ENCODE measurements around the gene NDUFS4.

Gene NDUFS4

GRCh38 chr5:53568871-53569270, 8.4 kb downstream of the NDUFS4 start:
- no peak overlapping the region for H3K4me3 ChIP-seq (replicated peaks; ENCODE audit: low read depth, low read length)
- TF ChIP-seq, protein P1, sequence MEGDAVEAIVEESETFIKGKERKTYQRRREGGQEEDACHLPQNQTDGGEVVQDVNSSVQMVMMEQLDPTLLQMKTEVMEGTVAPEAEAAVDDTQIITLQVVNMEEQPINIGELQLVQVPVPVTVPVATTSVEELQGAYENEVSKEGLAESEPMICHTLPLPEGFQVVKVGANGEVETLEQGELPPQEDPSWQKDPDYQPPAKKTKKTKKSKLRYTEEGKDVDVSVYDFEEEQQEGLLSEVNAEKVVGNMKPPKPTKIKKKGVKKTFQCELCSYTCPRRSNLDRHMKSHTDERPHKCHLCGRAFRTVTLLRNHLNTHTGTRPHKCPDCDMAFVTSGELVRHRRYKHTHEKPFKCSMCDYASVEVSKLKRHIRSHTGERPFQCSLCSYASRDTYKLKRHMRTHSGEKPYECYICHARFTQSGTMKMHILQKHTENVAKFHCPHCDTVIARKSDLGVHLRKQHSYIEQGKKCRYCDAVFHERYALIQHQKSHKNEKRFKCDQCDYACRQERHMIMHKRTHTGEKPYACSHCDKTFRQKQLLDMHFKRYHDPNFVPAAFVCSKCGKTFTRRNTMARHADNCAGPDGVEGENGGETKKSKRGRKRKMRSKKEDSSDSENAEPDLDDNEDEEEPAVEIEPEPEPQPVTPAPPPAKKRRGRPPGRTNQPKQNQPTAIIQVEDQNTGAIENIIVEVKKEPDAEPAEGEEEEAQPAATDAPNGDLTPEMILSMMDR (IDR thresholded peaks at IDR 0.05; ENCODE audit: low read depth, low read length, missing control alignments) = no peak
- DNase-seq (ENCODE audit: extremely low read depth, low read depth) = peak; percentile 66

DNA sequence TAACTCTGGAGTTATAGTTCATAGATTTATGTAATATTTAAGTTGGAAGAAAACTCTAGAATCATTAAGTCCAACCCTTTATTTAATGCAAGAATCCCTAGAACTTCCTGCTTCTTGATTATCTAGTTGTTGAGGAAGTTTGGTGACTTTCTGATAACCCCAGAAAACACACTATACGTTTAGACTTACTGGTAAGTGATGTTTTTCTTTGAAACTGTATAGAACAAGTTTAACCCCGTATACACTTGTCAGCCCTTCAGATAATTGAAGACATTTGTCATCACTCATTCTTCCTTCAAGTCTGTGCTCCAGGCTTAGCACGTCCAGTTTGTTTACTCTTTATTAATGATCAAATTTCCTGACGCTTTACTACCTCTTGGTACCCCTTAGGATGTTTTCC, 9.0 kb downstream of the NDUFS4 start:
- TF ChIP-seq, protein P1 (IDR thresholded peaks at IDR 0.05; ENCODE audit: low read depth, low read length, missing control alignments) = no peak

GRCh38 chr5:53571403-53571802, 11.0 kb downstream of the NDUFS4 start:
- TF ChIP-seq, protein P1 (IDR thresholded peaks at IDR 0.05; ENCODE audit: low read depth, low read length, missing control alignments) = no peak
- no peak for DNase-seq (ENCODE audit: extremely low read depth, low read depth)
- H3K4me3 ChIP-seq (replicated peaks; ENCODE audit: low read depth, low read length) = no peak overlapping the region

More for the DNA sequence above, 9.0 kb downstream of the NDUFS4 start:
- DNase-seq (ENCODE audit: extremely low read depth, low read depth) = no peak
- H3K4me3 ChIP-seq (replicated peaks; ENCODE audit: low read depth, low read length) = no peak overlapping the region

- no peak for DNase-seq (ENCODE audit: extremely low read depth, low read depth)
- TF ChIP-seq, protein P1 (IDR thresholded peaks at IDR 0.05; ENCODE audit: low read depth, low read length, missing control alignments) = no peak
- no peak overlapping the region for H3K4me3 ChIP-seq (replicated peaks; ENCODE audit: low read depth, low read length)
Observed at GRCh38 chr5:53575101-53575500, 14.7 kb downstream of the NDUFS4 start.

GRCh38 chr5:53575831-53576230, 15.4 kb downstream of the NDUFS4 start:
- H3K4me3 ChIP-seq (replicated peaks; ENCODE audit: low read depth, low read length) = no peak overlapping the region
- TF ChIP-seq, protein P1 (IDR thresholded peaks at IDR 0.05; ENCODE audit: low read depth, low read length, missing control alignments) = no peak
- DNase-seq (ENCODE audit: extremely low read depth, low read depth) = no peak

- H3K4me3 ChIP-seq (replicated peaks; ENCODE audit: low read depth, low read length) = no peak overlapping the region
- DNase-seq (ENCODE audit: extremely low read depth, low read depth) = no peak
- TF ChIP-seq, protein P1 (IDR thresholded peaks at IDR 0.05; ENCODE audit: low read depth, low read length, missing control alignments) = no peak
Observed at GRCh38 chr5:53576674-53577073, 16.2 kb downstream of the NDUFS4 start.

GRCh38 chr5:53578854-53579253, 18.4 kb downstream of the NDUFS4 start:
- TF ChIP-seq, protein P1 (IDR thresholded peaks at IDR 0.05; ENCODE audit: low read depth, low read length, missing control alignments) = no peak
- H3K4me3 ChIP-seq (replicated peaks; ENCODE audit: low read depth, low read length) = no peak overlapping the region
- no peak for DNase-seq (ENCODE audit: extremely low read depth, low read depth)
